ENCODE results near the gene SPOCK3.

Gene SPOCK3

GRCh38 chr4:167079762-167080161 lies 154.5 kb downstream of the SPOCK3 start:
- TF ChIP-seq, protein P1, sequence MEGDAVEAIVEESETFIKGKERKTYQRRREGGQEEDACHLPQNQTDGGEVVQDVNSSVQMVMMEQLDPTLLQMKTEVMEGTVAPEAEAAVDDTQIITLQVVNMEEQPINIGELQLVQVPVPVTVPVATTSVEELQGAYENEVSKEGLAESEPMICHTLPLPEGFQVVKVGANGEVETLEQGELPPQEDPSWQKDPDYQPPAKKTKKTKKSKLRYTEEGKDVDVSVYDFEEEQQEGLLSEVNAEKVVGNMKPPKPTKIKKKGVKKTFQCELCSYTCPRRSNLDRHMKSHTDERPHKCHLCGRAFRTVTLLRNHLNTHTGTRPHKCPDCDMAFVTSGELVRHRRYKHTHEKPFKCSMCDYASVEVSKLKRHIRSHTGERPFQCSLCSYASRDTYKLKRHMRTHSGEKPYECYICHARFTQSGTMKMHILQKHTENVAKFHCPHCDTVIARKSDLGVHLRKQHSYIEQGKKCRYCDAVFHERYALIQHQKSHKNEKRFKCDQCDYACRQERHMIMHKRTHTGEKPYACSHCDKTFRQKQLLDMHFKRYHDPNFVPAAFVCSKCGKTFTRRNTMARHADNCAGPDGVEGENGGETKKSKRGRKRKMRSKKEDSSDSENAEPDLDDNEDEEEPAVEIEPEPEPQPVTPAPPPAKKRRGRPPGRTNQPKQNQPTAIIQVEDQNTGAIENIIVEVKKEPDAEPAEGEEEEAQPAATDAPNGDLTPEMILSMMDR (IDR thresholded peaks at IDR 0.05; ENCODE audit: low read depth, low read length, missing control alignments): no peak
- H3K4me3 ChIP-seq (ENCODE audit: low read depth, low read length): no peak overlapping the region
- DNase-seq (ENCODE audit: low read depth): no peak

DNA sequence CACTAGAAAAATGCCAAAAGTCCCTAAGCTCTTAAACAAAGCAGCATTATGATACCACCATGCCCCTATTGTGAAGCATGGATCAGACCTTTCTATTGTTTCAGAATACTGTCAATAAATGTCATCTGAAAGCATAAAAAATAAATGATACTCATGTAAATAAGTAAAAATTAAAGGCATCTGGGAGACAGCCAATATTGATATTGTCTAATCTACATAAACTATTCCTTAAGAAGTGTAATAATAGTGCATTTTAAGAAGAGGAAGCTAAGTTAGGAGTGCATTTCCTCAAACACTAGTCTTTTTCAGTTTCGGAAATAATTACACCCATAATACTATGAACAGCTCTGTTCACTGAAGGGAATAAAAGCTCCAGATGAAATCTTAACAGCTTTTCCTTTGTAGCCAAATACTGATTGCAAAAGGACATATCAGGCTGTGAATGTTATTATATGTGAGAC lies 181.6 kb downstream of the SPOCK3 start:
- no peak overlapping the region for H3K4me3 ChIP-seq (ENCODE audit: low read depth, low read length)
- TF ChIP-seq, protein P1 (IDR thresholded peaks at IDR 0.05; ENCODE audit: low read depth, low read length, missing control alignments): no peak
- no peak for DNase-seq (ENCODE audit: low read depth)

DNA sequence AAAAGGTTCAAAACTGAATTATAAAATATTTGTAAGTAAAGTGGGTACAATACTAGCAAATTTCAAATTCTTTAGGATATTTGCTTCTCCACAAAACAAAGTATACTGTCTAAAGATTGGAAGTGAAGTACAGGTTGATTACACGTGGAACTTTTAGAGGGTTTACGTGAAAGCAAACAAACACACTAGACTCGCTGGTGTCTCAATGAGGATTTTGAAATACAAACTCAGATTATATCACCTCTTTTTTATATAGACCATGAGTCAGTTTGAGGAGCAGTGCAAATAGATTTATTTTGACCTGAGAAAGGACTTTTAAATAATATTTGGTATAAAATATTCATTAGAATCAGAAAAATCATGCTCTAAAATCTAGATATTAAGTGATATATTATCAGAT lies 185.0 kb downstream of the SPOCK3 start:
- DNase-seq (ENCODE audit: low read depth): no peak
- TF ChIP-seq, protein P1 (IDR thresholded peaks at IDR 0.05; ENCODE audit: low read depth, low read length, missing control alignments): no peak
- H3K4me3 ChIP-seq (ENCODE audit: low read depth, low read length): no peak overlapping the region

DNA sequence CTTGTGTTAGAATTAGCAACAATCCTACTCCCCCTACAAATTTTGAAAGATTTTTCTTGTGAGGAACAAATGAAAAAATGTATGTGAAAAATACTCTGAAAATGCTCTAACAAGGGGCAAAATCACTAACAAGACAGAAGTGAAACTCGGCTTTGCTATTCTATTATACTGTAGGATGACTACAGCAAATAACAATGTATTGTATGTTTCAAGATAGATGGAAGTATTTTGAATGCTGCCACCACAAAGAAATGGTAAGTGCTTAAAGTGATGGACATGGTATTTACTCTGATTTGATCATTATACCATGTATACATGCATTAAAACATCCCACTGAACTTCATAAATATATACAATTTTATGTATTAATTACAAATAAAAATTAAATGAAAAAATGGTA lies 192.8 kb downstream of the SPOCK3 start:
- DNase-seq (ENCODE audit: low read depth): no peak
- TF ChIP-seq, protein P1 (IDR thresholded peaks at IDR 0.05; ENCODE audit: low read depth, low read length, missing control alignments): no peak
- H3K4me3 ChIP-seq (ENCODE audit: low read depth, low read length): no peak overlapping the region

DNA sequence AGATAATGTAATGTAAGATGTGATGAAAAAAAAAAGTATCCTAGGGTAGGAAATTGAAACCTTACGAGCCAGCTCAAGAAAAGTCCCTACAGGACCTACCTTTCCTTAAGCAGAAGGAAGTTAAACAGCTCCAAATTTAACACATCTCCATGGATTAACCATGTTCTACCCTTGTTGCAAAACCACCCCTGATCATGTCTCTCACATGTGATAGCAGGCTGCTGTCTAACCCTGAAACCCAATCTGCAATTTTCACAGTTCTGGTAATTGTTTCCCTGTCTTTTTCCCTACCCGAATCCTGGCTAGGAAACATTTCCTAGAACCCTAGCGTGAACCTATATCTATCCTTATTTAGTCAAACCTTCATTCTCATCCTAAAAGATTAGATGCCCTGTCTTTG lies 198.9 kb downstream of the SPOCK3 start:
- TF ChIP-seq, protein P1 (IDR thresholded peaks at IDR 0.05; ENCODE audit: low read depth, low read length, missing control alignments): no peak
- no peak for DNase-seq (ENCODE audit: low read depth)
- H3K4me3 ChIP-seq (ENCODE audit: low read depth, low read length): no peak overlapping the region

DNA sequence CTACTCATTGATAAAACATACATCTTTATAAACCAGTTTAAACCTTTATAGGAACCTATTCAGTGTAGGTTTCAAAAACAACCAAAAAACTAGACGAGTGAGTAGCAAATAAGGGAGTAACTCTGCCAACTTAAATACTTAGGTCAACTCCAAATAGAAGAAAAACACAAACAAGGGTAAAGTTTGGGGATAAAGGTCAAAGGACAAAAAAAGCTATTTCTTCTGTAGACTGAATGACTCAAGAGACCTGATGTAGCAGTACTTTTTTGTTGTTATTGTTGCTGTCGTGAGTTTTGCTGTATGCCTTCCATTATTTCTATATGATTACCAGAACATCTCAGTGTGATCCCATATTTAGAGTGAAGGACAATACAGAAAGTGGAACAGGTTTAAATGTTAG lies 199.3 kb downstream of the SPOCK3 start:
- no peak overlapping the region for H3K4me3 ChIP-seq (ENCODE audit: low read depth, low read length)
- DNase-seq (ENCODE audit: low read depth): no peak
- TF ChIP-seq, protein P1 (IDR thresholded peaks at IDR 0.05; ENCODE audit: low read depth, low read length, missing control alignments): no peak

GRCh38 chr4:167032871-167033270 lies 201.4 kb downstream of the SPOCK3 start:
- TF ChIP-seq, protein P1 (IDR thresholded peaks at IDR 0.05; ENCODE audit: low read depth, low read length, missing control alignments): no peak
- no peak for DNase-seq (ENCODE audit: low read depth)
- H3K4me3 ChIP-seq (ENCODE audit: low read depth, low read length): no peak overlapping the region
